Testis (tissue), 2 donors: ENCODE data around the gene LLGL2.

ENCODE experiments used
- CTCF ChIP-seq, 3 experiments: fragments of 450-650 bp in 2 of 3; fragments of 200-600 bp in 1 of 3; sonication (generic) in 1 of 3; IDR thresholded peaks; one replicate each; pipeline ENCODE4 v1.5.1; 2016 to 2019; ENCODE audit warnings: antibody characterized with exemption in 3 of 3, mild to moderate bottlenecking in 2 of 3, moderate library complexity in 1 of 3
- POLR2A ChIP-seq: fragments of 450-650 bp; IDR thresholded peaks from one replicate; pipeline ENCODE4 v1.6.1; 2017; ENCODE audit warnings: antibody characterized with exemption, mild to moderate bottlenecking, moderate library complexity

- no peak for TF ChIP-seq CTCF (IDR thresholded peaks at IDR 0.05)
- TF ChIP-seq POLR2A, result no peak
These were observed 23.3 kb downstream of the LLGL2 start for GRCh38 chr17:75548813-75549212.
